T follicular helper cell (primary cell): ENCODE data around the gene CELF4.
A peak's percentile ranks its signal among the peaks of the same experiment; 100 is the strongest.

ENCODE experiments used
- DNase-seq: peaks from one replicate; pipeline ENCODE4 v3.0.0-alpha.2; 2020; ENCODE audit warnings: low read depth

The CELF4 gene

GRCh38 chr18:37546651-37547050, 18.9 kb downstream of the CELF4 start:
- no peak for DNase-seq

GRCh38 chr18:37546272-37546537, 19.4 kb downstream of the CELF4 start:
- DNase-seq, result no peak

GRCh38 chr18:37545461-37546271, 19.9 kb downstream of the CELF4 start:
- DNase-seq, result no peak

DNA sequence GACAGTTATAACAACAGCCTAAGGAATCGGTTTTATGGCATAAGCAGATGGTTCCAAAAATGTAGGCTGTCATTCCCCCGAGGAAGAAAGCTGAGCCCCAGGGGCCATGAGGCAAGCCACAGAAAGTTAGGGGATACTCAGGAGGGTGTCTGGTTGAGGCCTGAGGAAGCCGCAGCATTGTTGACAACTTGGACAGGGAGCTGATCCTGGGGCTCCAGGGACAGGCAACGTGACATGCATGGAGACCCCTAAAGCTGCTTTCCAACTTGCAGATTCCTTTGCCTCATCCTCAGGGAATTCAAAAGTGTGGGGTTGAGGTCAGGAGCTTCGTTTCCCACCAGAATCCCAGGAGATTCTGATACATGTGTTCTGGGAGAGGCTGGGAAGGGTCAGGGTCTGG, 20.9 kb downstream of the CELF4 start:
- no peak for DNase-seq

DNA sequence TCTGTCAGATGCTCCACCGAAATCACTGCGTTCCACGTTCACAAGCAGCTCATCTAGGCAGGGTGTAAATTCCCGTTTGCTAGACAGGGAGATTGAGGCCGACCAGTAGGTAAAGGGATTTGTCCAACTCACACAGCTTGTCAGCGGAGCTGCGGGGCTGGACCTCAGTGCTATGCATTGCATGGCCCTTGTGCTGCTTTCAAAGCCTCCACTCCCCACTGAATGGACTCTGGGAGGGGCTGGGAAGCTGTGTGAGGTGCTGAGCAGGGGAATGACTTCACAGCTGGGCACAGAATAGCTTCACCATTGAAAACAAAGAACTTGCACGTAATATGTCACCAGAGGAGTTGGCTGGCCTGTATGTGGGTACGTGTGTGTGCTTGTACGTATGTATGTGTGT, 21.4 kb downstream of the CELF4 start:
- DNase-seq, result no peak

DNA sequence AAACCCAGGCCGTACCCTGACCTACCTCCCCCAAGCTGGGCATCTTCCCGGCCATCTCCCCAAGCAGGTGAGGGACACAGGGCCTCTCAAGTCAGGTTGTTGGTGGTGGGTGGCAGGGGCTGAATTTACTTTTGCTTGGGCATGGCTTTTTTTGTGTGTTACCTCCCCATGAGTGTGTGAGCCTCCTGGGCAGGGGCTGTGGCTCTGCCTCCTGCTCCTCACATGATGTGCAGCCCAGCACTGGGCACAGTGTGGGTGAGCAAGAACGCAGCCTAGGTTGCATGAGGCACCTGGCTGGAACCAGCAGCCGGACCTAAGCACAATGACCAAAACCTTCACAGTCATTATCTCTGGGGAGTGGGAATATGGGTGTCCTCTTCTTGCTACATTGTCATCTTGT, 22.3 kb downstream of the CELF4 start:
- DNase-seq, result no peak

- DNase-seq, result no peak
Measured at GRCh38 chr18:37541517-37541916, 24.1 kb downstream of the CELF4 start.

- no peak for DNase-seq
Measured at GRCh38 chr18:37540424-37541138, 25.0 kb downstream of the CELF4 start.

GRCh38 chr18:37539236-37539635, 26.4 kb downstream of the CELF4 start:
- DNase-seq, result no peak

DNA sequence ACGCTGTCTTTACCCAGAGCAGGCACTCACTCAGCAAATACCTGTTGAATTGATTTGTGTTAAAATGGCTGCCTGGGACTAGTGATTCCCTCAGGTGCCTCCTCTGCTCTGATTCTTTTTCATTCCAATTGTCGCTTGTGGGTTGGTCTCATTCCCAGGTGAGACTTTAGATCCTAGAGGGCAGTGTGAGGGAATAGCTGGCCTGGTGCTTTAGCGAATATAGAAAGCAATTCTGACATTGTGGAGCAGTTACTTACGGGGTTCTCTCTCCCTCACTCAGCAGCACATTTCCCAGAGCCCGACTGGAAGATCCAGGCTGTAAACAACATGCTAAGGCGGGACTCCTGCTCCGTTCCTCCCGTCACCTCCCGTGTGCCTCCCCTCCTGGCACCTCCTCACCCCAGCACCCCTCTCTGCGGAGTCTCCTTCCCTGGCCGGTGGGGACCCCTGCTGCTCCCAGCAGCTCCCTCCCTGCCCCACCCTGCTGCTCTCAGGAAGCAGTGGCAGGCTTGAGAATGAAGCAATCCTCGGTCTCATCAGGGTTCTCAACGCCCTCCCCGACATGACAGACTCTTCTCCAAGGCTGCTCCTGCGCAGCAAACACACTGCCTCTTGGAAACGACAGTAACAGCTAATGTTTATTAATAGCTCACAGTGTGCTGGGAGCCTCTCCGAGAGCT, 26.9 kb downstream of the CELF4 start:
- no peak for DNase-seq

GRCh38 chr18:37537868-37538525, 27.6 kb downstream of the CELF4 start:
- peak; percentile 6 for DNase-seq

DNA sequence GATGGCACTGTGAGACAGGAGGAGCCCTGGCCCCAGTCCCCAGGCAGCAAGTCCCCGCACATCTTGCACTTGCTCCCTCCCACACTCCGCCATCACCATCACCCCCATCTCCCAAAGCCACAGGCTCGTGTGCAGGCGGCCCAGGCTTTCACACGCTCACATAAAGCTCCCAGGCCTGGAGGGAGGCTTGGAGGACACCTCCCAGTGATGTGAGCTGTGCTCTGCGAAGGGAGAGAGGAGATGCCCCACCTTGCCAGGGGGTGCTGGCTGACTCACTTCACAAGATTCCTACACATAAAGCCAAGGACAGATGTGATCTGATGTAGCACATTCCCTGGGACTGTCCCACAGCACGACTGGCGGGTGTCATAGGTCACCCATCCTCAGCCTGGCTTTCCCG, 28.9 kb downstream of the CELF4 start:
- DNase-seq, result no peak

GRCh38 chr18:37535968-37536367, 29.6 kb downstream of the CELF4 start:
- no peak for DNase-seq

DNA sequence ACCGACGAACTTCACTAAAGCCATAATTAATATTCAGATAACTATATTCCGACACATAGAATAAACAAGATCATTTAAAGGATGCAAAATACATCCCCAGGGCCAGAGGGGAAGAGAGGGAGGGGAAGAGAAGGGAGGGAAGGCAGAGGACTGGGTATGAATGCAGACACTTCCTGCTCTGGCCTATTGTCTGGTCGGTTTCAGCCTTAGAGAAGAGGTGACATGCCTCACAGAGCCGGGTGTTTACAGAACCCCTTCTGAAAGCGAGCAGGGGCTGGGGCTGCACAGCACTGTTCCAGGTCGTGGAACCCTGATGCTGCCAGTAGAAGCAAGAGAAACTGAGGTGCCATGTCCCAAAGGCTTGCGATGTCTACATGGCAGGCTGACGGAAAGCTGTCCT, 31.0 kb downstream of the CELF4 start:
- DNase-seq, result no peak

- DNase-seq, result no peak
Measured at GRCh38 chr18:37533647-37534584, 31.7 kb downstream of the CELF4 start.

DNA sequence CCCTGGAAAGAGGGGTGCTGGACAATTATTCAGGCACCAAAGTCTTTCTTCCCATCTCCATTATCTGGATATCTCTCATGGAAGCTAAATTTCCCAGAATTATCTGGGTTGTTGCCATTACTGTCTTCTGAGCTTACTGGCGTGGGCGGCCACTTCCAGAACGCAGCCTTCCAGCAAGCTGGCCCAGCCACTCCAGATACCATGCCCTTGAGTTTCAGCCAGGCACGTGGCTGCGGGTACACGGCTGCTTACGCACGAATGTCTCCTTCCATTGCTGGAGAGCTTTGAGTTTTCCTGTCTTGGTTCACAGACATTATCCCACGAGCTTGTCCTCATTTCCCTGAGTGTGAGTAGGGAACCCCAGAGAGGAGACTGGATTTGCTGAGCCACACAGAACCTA, 32.7 kb downstream of the CELF4 start:
- DNase-seq, result no peak

- DNase-seq, result no peak
Measured at GRCh38 chr18:37529863-37530262, 35.7 kb downstream of the CELF4 start.

GRCh38 chr18:37529296-37529695, 36.3 kb downstream of the CELF4 start:
- no peak for DNase-seq

- no peak for DNase-seq
Measured at GRCh38 chr18:37527395-37527794, 38.2 kb downstream of the CELF4 start.

DNA sequence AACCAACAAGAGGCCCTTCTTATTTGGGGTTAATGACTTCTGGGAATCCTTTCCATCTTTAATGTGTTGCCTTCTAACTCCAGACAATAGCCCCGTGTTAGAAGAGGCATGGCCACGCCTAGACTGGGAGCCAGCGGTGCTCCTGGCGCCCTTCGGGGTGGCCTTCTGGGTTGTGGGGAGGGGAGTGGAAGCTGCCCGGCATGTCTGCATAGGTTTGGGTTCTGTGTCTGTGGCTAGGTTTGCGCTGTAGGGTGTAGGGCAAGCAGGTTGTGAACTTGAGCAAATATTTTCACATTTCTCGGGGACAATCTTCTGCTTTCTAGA, 40.4 kb downstream of the CELF4 start:
- DNase-seq, result no peak

- DNase-seq, result no peak
Measured at GRCh38 chr18:37524498-37525261, 40.9 kb downstream of the CELF4 start.
